MCF 10A (cell line): ENCODE measurements around the gene MAGED4. TPM values are rescaled to one million over a fixed set of nuclear protein-coding genes. Genes with fewer than 3 reads are reported as not detected.
"Not testable (repeated sequence)": the region's sequence is repeated elsewhere in the genome, so short reads cannot be mapped to it uniquely, and the experiment has no call there.

ENCODE experiments used
- BruUV-seq: library from RNA; stranded (reverse); fragments of 400-500 nt; replicated peaks from 2 replicates; lab custom pipeline; 2021; lab: Mats Ljungman, UMichigan
- CTCF ChIA-PET: fragments of 300-600 bp; sonication (Branson Sonifier 250); formaldehyde crosslinking; extraction: SDS; loops from one replicate; lab custom pipeline; 2021; ENCODE audit warnings: antibody characterized with exemption, inconsistent platforms; lab: Yijun Ruan, JAX
- POLR2A ChIA-PET: fragments of 300-600, 350-650 bp; sonication (Branson Sonifier 250); formaldehyde crosslinking; extraction: SDS; loops from one replicate; lab custom pipeline; 2020; ENCODE audit warnings: antibody characterized with exemption, inconsistent platforms; lab: Yijun Ruan, JAX
- DNase-seq: peaks from one replicate; pipeline ENCODE4 v3.0.0-alpha.2; 2018; ENCODE audit not compliant: unreplicated experiment
- H3K27ac Mint-ChIP-seq: one replicate; pipeline ENCODE4 v1.8.0; 2022; ENCODE audit warnings: mild to moderate bottlenecking, low read depth, mixed read lengths; ENCODE audit not compliant: unreplicated experiment
- H3K27me3 Mint-ChIP-seq: one replicate; pipeline ENCODE4 v1.8.0; 2022; ENCODE audit warnings: mixed read lengths; ENCODE audit not compliant: insufficient read depth, unreplicated experiment
- H3K36me3 Mint-ChIP-seq: one replicate; pipeline ENCODE4 v1.8.0; 2022; ENCODE audit warnings: mild to moderate bottlenecking, moderate library complexity, mixed read lengths; ENCODE audit not compliant: insufficient read depth, unreplicated experiment
- H3K4me1 Mint-ChIP-seq: one replicate; pipeline ENCODE4 v1.8.0; 2022; ENCODE audit warnings: mixed read lengths; ENCODE audit not compliant: insufficient read depth, unreplicated experiment
- H3K4me3 Mint-ChIP-seq: one replicate; pipeline ENCODE4 v1.8.0; 2022; ENCODE audit warnings: mild to moderate bottlenecking, moderate library complexity, mixed read lengths; ENCODE audit not compliant: unreplicated experiment
- H3K9me3 Mint-ChIP-seq: one replicate; pipeline ENCODE4 v1.8.0; 2022; ENCODE audit warnings: mixed read lengths; ENCODE audit not compliant: unreplicated experiment
- intact Hi-C: fragments of 100-400 bp; cut with micrococcal nuclease; formaldehyde crosslinking; loops from 2 replicates; pipeline ENCODE4 v1.14.1; 2022
- total RNA-seq: library from RNA; stranded (reverse); gene quantifications from 2 replicates; pipeline ENCODE4 v1.2.3, GENCODE V29; 2022
- TF ChIP-seq, protein P1 (sequence below): fragments of 200-600 bp; IDR thresholded peaks from one replicate; pipeline ENCODE4 v1.8.0; 2022; ENCODE audit warnings: antibody characterized with exemption, mild to moderate bottlenecking; ENCODE audit not compliant: unreplicated experiment

The MAGED4 gene
- total RNA-seq, 1 experiment from 2014 or later: not detected

DNA sequence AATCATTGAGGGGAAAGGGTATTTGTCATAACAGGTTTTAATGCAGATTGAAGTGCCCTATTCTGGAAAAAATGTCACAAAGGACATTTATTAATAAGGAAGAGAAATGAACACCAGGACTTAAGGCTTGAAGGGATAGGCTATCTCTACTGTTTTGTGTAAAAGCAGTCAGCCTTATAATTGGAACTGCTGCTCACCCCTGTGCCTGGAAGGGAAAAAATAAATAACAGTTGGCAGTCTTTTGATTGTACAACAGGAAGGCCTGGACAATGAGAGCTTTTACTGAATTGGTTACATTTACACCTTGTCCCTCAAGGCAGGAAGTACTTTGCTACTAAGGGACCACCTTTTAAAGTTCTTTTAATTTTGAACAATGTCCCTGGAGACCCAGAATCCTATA, 17.8 kb upstream of the MAGED4 start:
- peaks cover 23% of the 10 kb centered on the region for H3K27me3 Mint-ChIP-seq
- DNase-seq: no peak
- H3K27ac Mint-ChIP-seq: no peak overlapping the region
- ChIA-PET POLR2A (no interaction called here), CTCF (no interaction called here)
- no peaks in the 10 kb centered on the region for H3K36me3 Mint-ChIP-seq
- TF ChIP-seq, protein P1, sequence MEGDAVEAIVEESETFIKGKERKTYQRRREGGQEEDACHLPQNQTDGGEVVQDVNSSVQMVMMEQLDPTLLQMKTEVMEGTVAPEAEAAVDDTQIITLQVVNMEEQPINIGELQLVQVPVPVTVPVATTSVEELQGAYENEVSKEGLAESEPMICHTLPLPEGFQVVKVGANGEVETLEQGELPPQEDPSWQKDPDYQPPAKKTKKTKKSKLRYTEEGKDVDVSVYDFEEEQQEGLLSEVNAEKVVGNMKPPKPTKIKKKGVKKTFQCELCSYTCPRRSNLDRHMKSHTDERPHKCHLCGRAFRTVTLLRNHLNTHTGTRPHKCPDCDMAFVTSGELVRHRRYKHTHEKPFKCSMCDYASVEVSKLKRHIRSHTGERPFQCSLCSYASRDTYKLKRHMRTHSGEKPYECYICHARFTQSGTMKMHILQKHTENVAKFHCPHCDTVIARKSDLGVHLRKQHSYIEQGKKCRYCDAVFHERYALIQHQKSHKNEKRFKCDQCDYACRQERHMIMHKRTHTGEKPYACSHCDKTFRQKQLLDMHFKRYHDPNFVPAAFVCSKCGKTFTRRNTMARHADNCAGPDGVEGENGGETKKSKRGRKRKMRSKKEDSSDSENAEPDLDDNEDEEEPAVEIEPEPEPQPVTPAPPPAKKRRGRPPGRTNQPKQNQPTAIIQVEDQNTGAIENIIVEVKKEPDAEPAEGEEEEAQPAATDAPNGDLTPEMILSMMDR: no peak
- no TSS peak for BruUV-seq
- no peak overlapping the region for H3K4me3 Mint-ChIP-seq
- no peaks in the 10 kb centered on the region for H3K4me1 Mint-ChIP-seq
- peaks cover 29% of the 10 kb centered on the region for H3K9me3 Mint-ChIP-seq
- intact Hi-C loops: no loop called here

DNA sequence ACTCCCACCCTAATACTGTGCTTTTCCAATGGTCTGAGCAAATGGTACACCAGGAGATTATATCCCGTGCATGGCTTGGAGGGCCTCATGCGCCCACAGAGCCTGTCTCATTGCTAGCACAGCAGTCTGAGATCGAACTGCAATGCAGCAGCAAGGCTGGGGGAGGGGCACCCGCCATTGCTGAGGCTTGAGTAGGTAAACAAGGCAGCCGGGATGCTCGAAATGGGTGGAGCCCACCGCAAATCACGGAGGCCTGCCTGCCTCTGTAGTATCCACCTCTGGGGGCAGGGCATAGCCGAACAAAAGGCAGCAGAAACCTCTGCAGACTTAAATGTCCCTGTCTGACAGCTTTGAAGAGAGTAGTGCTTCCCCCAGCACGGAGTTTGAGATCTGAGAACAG, 13.6 kb upstream of the MAGED4 start:
- H3K4me1 Mint-ChIP-seq, intact Hi-C loops, H3K36me3 Mint-ChIP-seq, H3K27ac Mint-ChIP-seq, POLR2A ChIA-PET, DNase-seq, CTCF ChIA-PET, BruUV-seq, H3K4me3 Mint-ChIP-seq: not testable (repeated sequence)
- peaks cover 34% of the 10 kb centered on the region for H3K9me3 Mint-ChIP-seq
- peaks cover 23% of the 10 kb centered on the region for H3K27me3 Mint-ChIP-seq

GRCh38 chrX:52185078-52185453, 378 bp downstream of the MAGED4 start:
- H3K4me1 Mint-ChIP-seq, H3K27ac Mint-ChIP-seq, CTCF ChIA-PET, BruUV-seq, POLR2A ChIA-PET, intact Hi-C loops, H3K9me3 Mint-ChIP-seq, H3K36me3 Mint-ChIP-seq, H3K4me3 Mint-ChIP-seq, DNase-seq, H3K27me3 Mint-ChIP-seq: not testable (repeated sequence)

- H3K4me1 Mint-ChIP-seq, CTCF ChIA-PET, H3K27ac Mint-ChIP-seq, DNase-seq, POLR2A ChIA-PET, BruUV-seq, H3K9me3 Mint-ChIP-seq, intact Hi-C loops, H3K4me3 Mint-ChIP-seq, H3K36me3 Mint-ChIP-seq: not testable (repeated sequence)
- peaks cover 14% of the 10 kb centered on the region for H3K27me3 Mint-ChIP-seq
These were observed 26.7 kb downstream of the MAGED4 start for GRCh38 chrX:52211405-52211804.

GRCh38 chrX:52213276-52213675, 28.6 kb downstream of the MAGED4 start:
- BruUV-seq: no TSS peak
- intact Hi-C loops: no loop called here

More at GRCh38 chrX:52213276-52213675, 28.6 kb downstream of the MAGED4 start:
- Mint-ChIP-seq H3K4me1 (no peaks in the 10 kb centered on the region), H3K9me3 (peaks cover 10% of the 10 kb centered on the region), H3K4me3 (no peak overlapping the region), H3K27me3 (peaks cover 14% of the 10 kb centered on the region), H3K36me3 (no peaks in the 10 kb centered on the region), H3K27ac (no peak overlapping the region)
- no peak for DNase-seq
- POLR2A ChIA-PET: no interaction called here
- CTCF ChIA-PET: no interaction called here
- TF ChIP-seq, protein P1: no peak
